K562 (cell line): ENCODE measurements around the gene MEGF11. TPM values are rescaled to one million over a fixed set of nuclear protein-coding genes. Genes with fewer than 3 reads are reported as not detected.

Experiments used
- KLF10 ChIP-seq: fragments of 250-450 bp; sonication (Bioruptor Pico); IDR thresholded peaks from 2 replicates; pipeline ENCODE4 v1.6.1; 2021; ENCODE audit warnings: matching md5 sums
- MXI1 ChIP-seq: IDR thresholded peaks from 2 replicates; pipeline ENCODE4 v1.6.1; 2011; ENCODE audit warnings: low read depth, mild to moderate bottlenecking, improper control_type of control experiment, low read length
- NCOA2 ChIP-seq, 2 experiments: fragments of 450-650 bp; IDR thresholded peaks; 2 replicates each; pipeline ENCODE4 v1.6.1; 2018; ENCODE audit warnings: mild to moderate bottlenecking in 2 of 2, moderate library complexity in 1 of 2; ENCODE audit not compliant: partially characterized antibody in 2 of 2
- PHF21A ChIP-seq: fragments of 450-650 bp; IDR thresholded peaks from 2 replicates; pipeline ENCODE4 v1.6.1; 2017; ENCODE audit warnings: low read depth, borderline replicate concordance
- RBM34 ChIP-seq: fragments of 200-400 bp; formaldehyde crosslinking; IDR thresholded peaks from 2 replicates; pipeline ENCODE4 v1.6.1; 2018; ENCODE audit warnings: low read length, borderline replicate concordance; ENCODE audit not compliant: insufficient read depth
- ZNF165 ChIP-seq: fragments of 250-450 bp; sonication (Bioruptor Pico); IDR thresholded peaks from 2 replicates; pipeline ENCODE4 v1.4.0; 2020; ENCODE audit warnings: borderline replicate concordance
- ZNF830 ChIP-seq: fragments of 250-450 bp; sonication (Bioruptor Pico); IDR thresholded peaks from 2 replicates; pipeline ENCODE4 v1.5.0; 2021; ENCODE audit warnings: mild to moderate bottlenecking
- polyA plus RNA-seq, 8 experiments: library from polyadenylated mRNA; depleted of rRNA in 4 of 8; stranded (reverse) in 5 of 8; unstranded in 3 of 8; fragments of >200 nt; fragmentation: Nextera tagmentation in 2 of 8; fragmentation: Illumina TruSeq in 1 of 8; extraction: Ambion mirVana in 2 of 8; extraction: Trizol in 1 of 8; gene quantifications; 2 replicates each; pipeline versions ENCODE4 v1.2.1 to v1.2.3, GENCODE V29; 2011 to 2014; ENCODE audit warnings: inconsistent platforms in 1 of 8, missing spikeins in 1 of 8
- total RNA-seq, 7 experiments: library from RNA; depleted of rRNA in 6 of 7; stranded (reverse); fragments of >200 nt in 6 of 7; fragmentation: Illumina TruSeq in 2 of 7; extraction: Trizol in 2 of 7; gene quantifications; 2 replicates each; pipeline versions ENCODE4 v1.2.1 to v1.2.3, GENCODE V29; 2011 to 2021; ENCODE audit warnings: low replicate concordance in 1 of 7
- TF ChIP-seq, protein P1 (sequence below), 2 experiments: fragments of 450-650 bp; IDR thresholded peaks; 2 replicates each; pipeline ENCODE4 v1.6.1; 2016; ENCODE audit warnings: mild to moderate bottlenecking in 2 of 2, borderline replicate concordance in 1 of 2, low read depth in 1 of 2, moderate library complexity in 1 of 2
- TF ChIP-seq, protein P2 (sequence below): fragments of 450-650 bp; conservative IDR thresholded peaks from 2 replicates; pipeline ENCODE4 v1.6.1; 2016; ENCODE audit warnings: missing genetic modification characterization, low read depth, mild to moderate bottlenecking, control low read depth, missing compliant biosample characterization
- TF ChIP-seq, protein P3 (sequence below): fragments of 450-650 bp; formaldehyde crosslinking; IDR thresholded peaks from 2 replicates; pipeline ENCODE4 v1.4.0; 2020; ENCODE audit warnings: mild to moderate bottlenecking, moderate library complexity
- TF ChIP-seq, protein P4 (sequence below): fragments of 250-450 bp; sonication (Bioruptor Pico); IDR thresholded peaks from 2 replicates; pipeline ENCODE4 v1.5.0; 2022; ENCODE audit warnings: mild to moderate bottlenecking

Gene MEGF11
- total and polyA plus RNA-seq, 9 of the 15 experiments (the other 6 are each of a cell fraction or from before 2014, with no cell fraction given), result 0.06 to 0.23 (median 0.20) TPM; not detected in 6

DNA sequence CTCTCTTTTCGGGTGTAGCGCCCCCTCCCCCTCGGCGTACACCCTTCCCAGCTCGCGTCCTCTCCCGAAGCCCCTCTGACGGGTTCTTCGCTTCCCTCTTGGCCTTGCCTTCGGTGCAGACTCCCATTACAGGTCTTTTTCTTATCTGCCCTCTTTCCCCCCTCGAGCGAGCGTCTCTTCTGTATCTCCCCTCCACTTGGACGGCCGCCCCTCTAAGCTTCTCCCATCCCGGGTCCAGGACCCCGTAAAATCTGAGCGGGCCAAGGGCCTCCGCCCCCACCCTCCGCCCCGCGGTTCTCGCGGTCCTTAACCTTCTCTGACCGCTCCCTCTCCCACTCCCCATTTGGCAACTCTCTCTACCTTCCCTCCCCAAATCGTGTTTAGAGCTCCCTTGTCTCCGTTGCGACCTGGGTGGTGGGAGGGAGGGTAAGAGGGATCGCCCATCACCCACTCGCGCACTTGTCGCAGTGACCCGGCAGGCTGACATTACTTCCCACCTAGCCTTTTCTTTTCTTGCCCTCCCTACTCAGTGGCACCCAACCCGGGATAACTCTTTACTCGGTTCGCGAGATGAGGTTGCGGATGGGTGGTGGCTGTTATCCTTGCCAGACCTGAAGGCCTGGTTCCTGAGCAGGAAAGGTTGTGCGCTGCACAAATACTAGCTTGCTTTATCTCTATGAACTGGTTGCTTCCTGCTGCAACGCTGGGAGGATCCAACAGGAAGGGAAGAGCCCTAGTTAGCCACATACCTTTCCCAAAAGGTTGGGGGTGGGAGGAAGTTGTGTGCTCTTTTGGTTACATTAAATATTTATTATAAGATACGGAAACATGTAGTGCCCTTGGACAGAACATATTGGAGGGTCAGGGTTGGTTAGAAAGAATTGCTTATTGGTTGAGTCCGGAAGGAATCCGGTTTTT is 383.3 kb downstream of the MEGF11 start (continued):
- TF ChIP-seq, protein P1, sequence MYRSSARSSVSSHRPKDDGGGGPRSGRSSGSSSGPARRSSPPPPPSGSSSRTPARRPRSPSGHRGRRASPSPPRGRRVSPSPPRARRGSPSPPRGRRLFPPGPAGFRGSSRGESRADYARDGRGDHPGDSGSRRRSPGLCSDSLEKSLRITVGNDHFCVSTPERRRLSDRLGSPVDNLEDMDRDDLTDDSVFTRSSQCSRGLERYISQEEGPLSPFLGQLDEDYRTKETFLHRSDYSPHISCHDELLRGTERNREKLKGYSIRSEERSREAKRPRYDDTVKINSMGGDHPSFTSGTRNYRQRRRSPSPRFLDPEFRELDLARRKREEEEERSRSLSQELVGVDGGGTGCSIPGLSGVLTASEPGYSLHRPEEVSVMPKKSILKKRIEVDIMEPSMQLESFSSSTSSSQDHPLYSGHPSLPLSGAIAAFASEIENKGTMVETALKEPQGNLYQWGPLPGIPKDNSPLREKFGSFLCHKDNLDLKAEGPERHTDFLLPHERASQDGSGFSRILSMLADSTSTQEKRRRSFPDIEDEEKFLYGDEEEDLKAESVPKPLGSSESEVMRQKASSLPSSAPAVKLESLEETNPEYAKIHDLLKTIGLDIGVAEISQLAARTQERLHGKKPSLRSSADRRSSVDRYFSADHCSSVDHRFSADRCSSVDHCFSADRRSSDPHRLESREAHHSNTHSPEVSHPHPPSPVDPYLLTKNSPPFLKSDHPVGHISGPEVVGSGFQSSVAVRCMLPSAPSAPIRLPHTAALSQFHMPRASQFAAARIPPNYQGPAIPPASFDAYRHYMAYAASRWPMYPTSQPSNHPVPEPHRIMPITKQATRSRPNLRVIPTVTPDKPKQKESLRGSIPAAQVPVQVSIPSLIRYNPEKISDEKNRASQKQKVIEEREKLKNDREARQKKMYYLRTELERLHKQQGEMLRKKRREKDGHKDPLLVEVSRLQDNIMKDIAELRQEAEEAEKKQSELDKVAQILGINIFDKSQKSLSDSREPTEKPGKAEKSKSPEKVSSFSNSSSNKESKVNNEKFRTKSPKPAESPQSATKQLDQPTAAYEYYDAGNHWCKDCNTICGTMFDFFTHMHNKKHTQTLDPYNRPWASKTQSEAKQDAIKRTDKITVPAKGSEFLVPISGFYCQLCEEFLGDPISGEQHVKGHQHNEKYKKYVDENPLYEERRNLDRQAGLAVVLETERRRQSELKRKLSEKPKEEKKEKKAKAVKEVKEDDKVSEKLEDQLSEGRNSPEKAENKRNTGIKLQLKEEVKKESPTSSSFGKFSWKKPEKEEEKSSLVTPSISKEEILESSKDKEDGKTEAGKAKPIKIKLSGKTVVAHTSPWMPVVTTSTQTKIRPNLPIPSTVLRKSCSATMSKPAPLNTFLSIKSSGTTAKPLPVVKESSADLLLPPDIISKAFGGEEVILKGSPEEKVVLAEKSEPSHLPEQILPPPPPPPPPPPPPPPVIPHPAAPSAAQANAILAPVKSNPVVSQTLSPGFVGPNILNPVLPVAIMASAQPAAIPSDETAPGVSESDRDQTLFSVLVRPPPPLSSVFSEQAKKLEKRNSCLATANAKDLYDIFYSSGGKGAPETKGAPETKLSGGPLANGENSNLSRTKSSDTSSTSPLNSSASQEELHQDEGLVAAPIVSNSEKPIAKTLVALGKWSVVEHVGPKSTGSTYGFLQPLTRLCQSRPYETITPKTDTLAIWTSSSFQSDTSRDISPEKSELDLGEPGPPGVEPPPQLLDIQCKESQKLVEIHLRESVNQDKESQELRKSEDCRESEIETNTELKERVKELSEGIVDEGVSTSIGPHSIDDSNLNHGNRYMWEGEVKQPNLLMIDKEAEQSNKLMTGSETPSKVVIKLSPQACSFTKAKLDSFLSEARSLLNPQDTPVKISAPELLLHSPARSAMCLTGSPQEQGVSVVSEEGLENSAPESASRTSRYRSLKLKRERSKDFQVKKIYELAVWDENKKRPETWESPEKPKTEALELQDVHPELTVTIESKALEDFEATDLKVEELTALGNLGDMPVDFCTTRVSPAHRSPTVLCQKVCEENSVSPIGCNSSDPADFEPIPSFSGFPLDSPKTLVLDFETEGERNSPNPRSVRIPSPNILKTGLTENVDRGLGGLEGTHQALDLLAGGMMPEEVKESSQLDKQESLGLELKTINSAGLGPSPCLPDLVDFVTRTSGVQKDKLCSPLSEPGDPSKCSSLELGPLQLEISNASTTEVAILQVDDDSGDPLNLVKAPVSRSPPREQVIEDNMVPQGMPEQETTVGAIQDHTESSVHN (IDR thresholded peaks at IDR 0.05; ENCODE audit: borderline replicate concordance in 1 of 2, low read depth in 1 of 2), result no peak
- TF ChIP-seq ZNF830 (no peak), MXI1 (no peak), PHF21A (no peak), NCOA2 (IDR thresholded peaks at IDR 0.05; ENCODE audit: partially characterized antibody in 2 of 2) (no peak), RBM34 (no peak), KLF10 (no peak), ZNF165 (no peak)
- TF ChIP-seq, protein P2, sequence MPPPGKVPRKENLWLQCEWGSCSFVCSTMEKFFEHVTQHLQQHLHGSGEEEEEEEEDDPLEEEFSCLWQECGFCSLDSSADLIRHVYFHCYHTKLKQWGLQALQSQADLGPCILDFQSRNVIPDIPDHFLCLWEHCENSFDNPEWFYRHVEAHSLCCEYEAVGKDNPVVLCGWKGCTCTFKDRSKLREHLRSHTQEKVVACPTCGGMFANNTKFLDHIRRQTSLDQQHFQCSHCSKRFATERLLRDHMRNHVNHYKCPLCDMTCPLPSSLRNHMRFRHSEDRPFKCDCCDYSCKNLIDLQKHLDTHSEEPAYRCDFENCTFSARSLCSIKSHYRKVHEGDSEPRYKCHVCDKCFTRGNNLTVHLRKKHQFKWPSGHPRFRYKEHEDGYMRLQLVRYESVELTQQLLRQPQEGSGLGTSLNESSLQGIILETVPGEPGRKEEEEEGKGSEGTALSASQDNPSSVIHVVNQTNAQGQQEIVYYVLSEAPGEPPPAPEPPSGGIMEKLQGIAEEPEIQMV (tag), result no peak
- TF ChIP-seq, protein P3, sequence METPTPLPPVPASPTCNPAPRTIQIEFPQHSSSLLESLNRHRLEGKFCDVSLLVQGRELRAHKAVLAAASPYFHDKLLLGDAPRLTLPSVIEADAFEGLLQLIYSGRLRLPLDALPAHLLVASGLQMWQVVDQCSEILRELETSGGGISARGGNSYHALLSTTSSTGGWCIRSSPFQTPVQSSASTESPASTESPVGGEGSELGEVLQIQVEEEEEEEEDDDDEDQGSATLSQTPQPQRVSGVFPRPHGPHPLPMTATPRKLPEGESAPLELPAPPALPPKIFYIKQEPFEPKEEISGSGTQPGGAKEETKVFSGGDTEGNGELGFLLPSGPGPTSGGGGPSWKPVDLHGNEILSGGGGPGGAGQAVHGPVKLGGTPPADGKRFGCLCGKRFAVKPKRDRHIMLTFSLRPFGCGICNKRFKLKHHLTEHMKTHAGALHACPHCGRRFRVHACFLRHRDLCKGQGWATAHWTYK (CRISPR knock-in tag), result no peak
- TF ChIP-seq, protein P4, sequence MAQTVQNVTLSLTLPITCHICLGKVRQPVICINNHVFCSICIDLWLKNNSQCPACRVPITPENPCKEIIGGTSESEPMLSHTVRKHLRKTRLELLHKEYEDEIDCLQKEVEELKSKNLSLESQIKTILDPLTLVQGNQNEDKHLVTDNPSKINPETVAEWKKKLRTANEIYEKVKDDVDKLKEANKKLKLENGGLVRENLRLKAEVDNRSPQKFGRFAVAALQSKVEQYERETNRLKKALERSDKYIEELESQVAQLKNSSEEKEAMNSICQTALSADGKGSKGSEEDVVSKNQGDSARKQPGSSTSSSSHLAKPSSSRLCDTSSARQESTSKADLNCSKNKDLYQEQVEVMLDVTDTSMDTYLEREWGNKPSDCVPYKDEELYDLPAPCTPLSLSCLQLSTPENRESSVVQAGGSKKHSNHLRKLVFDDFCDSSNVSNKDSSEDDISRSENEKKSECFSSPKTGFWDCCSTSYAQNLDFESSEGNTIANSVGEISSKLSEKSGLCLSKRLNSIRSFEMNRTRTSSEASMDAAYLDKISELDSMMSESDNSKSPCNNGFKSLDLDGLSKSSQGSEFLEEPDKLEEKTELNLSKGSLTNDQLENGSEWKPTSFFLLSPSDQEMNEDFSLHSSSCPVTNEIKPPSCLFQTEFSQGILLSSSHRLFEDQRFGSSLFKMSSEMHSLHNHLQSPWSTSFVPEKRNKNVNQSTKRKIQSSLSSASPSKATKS (CRISPR knock-in tag), result no peak
